Measurements from ENCODE around the gene BCR. TPM values are rescaled to one million over a fixed set of nuclear protein-coding genes. Genes with fewer than 3 reads are reported as not detected.

BCR gene
- polyA plus RNA-seq, 1 donor from 2014 or later = 57.5 TPM

- TF ChIP-seq EZH2 (IDR thresholded peaks at IDR 0.05; ENCODE audit: borderline replicate concordance, insufficient read depth, low read length, poor library complexity, severe bottlenecking) = no peak
- no peak for TF ChIP-seq TAF1 (IDR thresholded peaks at IDR 0.05; ENCODE audit: low read depth)
- TF ChIP-seq EP300 (conservative IDR thresholded peaks at IDR 0.05; ENCODE audit: poor library complexity, severe bottlenecking) = no peak
Observed at GRCh38 chr22:23140385-23140784, 39.9 kb upstream of the BCR start (continued).

- no peaks in the 10 kb centered on the region for H3K9me3 ChIP-seq (ENCODE audit: low read length)
- H3K79me2 ChIP-seq (replicated peaks; ENCODE audit: insufficient read depth, low read length) = peaks cover 5% of the 10 kb centered on the region
- peak overlapping the region; percentile 65 for H3K4me3 ChIP-seq (ENCODE audit: low read length)
- H3K9ac ChIP-seq (ENCODE audit: low read length) = peak overlapping the region; percentile 43
- H2AFZ ChIP-seq (ENCODE audit: low read depth, low read length) = no peak overlapping the region
- H3K36me3 ChIP-seq (ENCODE audit: insufficient read depth, low read length) = no peaks in the 10 kb centered on the region
- peak overlapping the region; percentile 88 for H3K27ac ChIP-seq (ENCODE audit: low read length)
- no peaks in the 10 kb centered on the region for H3K27me3 ChIP-seq (ENCODE audit: insufficient read depth, low read depth, low read length)
- H3K9me2 ChIP-seq (ENCODE audit: insufficient read depth, low read length) = no peaks in the 10 kb centered on the region
- no peak overlapping the region for H3K4me2 ChIP-seq (ENCODE audit: low read length)
- TF ChIP-seq EZH2 (IDR thresholded peaks at IDR 0.05; ENCODE audit: borderline replicate concordance, insufficient read depth, low read length, poor library complexity, severe bottlenecking) = no peak
- H3F3A ChIP-seq (ENCODE audit: insufficient read depth, low read length, poor library complexity, severe bottlenecking) = peaks cover 4% of the 10 kb centered on the region
- no peaks in the 10 kb centered on the region for H4K20me1 ChIP-seq (ENCODE audit: insufficient read depth)
Observed at GRCh38 chr22:23142546-23143105, 37.7 kb upstream of the BCR start.

GRCh38 chr22:23143119-23143518 is 37.2 kb upstream of the BCR start:
- H3K27ac ChIP-seq (ENCODE audit: low read length) = peak overlapping the region; percentile 88
- H3K9me3 ChIP-seq (ENCODE audit: low read length) = no peaks in the 10 kb centered on the region
- no peak overlapping the region for H3K4me3 ChIP-seq (ENCODE audit: low read length)
- no peaks in the 10 kb centered on the region for H4K20me1 ChIP-seq (ENCODE audit: insufficient read depth)
- H3K4me2 ChIP-seq (ENCODE audit: low read length) = no peak overlapping the region
- H3K9me2 ChIP-seq (ENCODE audit: insufficient read depth, low read length) = no peaks in the 10 kb centered on the region
- peaks cover 4% of the 10 kb centered on the region for H3F3A ChIP-seq (ENCODE audit: insufficient read depth, low read length, poor library complexity, severe bottlenecking)
- peaks cover 5% of the 10 kb centered on the region for H3K79me2 ChIP-seq (replicated peaks; ENCODE audit: insufficient read depth, low read length)
- no peak overlapping the region for H3K9ac ChIP-seq (ENCODE audit: low read length)
- no peak overlapping the region for H2AFZ ChIP-seq (ENCODE audit: low read depth, low read length)
- no peaks in the 10 kb centered on the region for H3K27me3 ChIP-seq (ENCODE audit: insufficient read depth, low read depth, low read length)
- TF ChIP-seq MXI1 (conservative IDR thresholded peaks at IDR 0.05; ENCODE audit: poor library complexity, severe bottlenecking) (no peak), EP300 (conservative IDR thresholded peaks at IDR 0.05; ENCODE audit: poor library complexity, severe bottlenecking) (no peak), REST (IDR thresholded peaks at IDR 0.05; ENCODE audit: borderline replicate concordance) (no peak), POLR2AphosphoS5 (IDR thresholded peaks at IDR 0.05) (no peak), CTCF (IDR thresholded peaks at IDR 0.05; ENCODE audit: poor library complexity, severe bottlenecking) (no peak), EZH2 (IDR thresholded peaks at IDR 0.05; ENCODE audit: borderline replicate concordance, insufficient read depth, low read length, poor library complexity, severe bottlenecking) (no peak), TAF1 (IDR thresholded peaks at IDR 0.05; ENCODE audit: low read depth) (no peak), RAD21 (conservative IDR thresholded peaks at IDR 0.05) (no peak), SMC3 (conservative IDR thresholded peaks at IDR 0.05; ENCODE audit: poor library complexity) (no peak)
- no peaks in the 10 kb centered on the region for H3K36me3 ChIP-seq (ENCODE audit: insufficient read depth, low read length)
